Measurements from ENCODE around the gene C5orf22. TPM values are rescaled to one million over a fixed set of nuclear protein-coding genes. Genes with fewer than 3 reads are reported as not detected.

C5orf22 gene
- total and polyA plus RNA-seq, 2 donors (not counting 3 experiments of a cell fraction or from before 2014, with no cell fraction given) = 11.7 to 27.5 TPM

- Histone ChIP-seq H3K9ac (replicated peaks; ENCODE audit: extremely low read depth, insufficient read depth, low read length) (no peak overlapping the region), H3K36me3 (ENCODE audit: control insufficient read depth in 2 of 2, extremely low read depth in 1 of 2, insufficient read depth in 2 of 2, low read length in 2 of 2) (peaks cover 17 to 18% of the 10 kb centered on the region in 2 experiments), H3K27me3 (ENCODE audit: control insufficient read depth in 2 of 2, insufficient read depth in 2 of 2, low read length in 2 of 2) (no peaks in the 10 kb centered on the region), H3K4me2 (ENCODE audit: insufficient read depth, low read length) (no peak overlapping the region), H2AFZ (ENCODE audit: low read depth, low read length) (no peak overlapping the region), H3K27ac (ENCODE audit: insufficient read depth, low read depth, low read length) (no peak overlapping the region), H3K79me2 (ENCODE audit: control insufficient read depth, insufficient read depth, low read length) (peaks cover 22% of the 10 kb centered on the region), H3K9me3 (replicated peaks; ENCODE audit: control insufficient read depth, insufficient read depth, low read length) (no peaks in the 10 kb centered on the region), H3K9me1 (replicated peaks; ENCODE audit: control insufficient read depth, extremely low read depth, insufficient read depth, low read length) (no peaks in the 10 kb centered on the region), H3K4me3 (replicated peaks in 1 of 3; ENCODE audit: insufficient read depth in 1 of 3, low read depth in 1 of 3, low read length in 3 of 3) (no peak overlapping the region), H4K20me1 (replicated peaks; ENCODE audit: control insufficient read depth, extremely low read depth, insufficient read depth, low read length) (no peaks in the 10 kb centered on the region), H3K4me1 (ENCODE audit: control insufficient read depth, extremely low read depth, insufficient read depth, low read length) (peaks cover 7% of the 10 kb centered on the region)
- ChIA-PET CTCF (no interaction called here), POLR2A (no interaction called here)
- dilution Hi-C loops (cut with MboI; ENCODE audit: extremely low pct_ligation_motif_present, low sequenced_read_pairs) = no loop called here
- TF ChIP-seq GATA2 (IDR thresholded peaks at IDR 0.05; ENCODE audit: insufficient read depth, insufficient read length, low read depth, low read length) (no peak), POLR2A (IDR thresholded peaks at IDR 0.05; ENCODE audit: low read depth, low read length) (no peak)
- FAIRE-seq (no peak), DNase-seq (ENCODE audit: low read depth, low spot score) (no peak)
- intact Hi-C loops (cut with micrococcal nuclease) = no loop called here
- no TSS peak for BruUV-seq (replicated peaks)
Measured at GRCh38 chr5:31536873-31537272, 4.8 kb downstream of the C5orf22 start.

GRCh38 chr5:31537349-31537748 is 5.2 kb downstream of the C5orf22 start:
- no peak overlapping the region for H3K27ac ChIP-seq (ENCODE audit: insufficient read depth, low read depth, low read length)
- no peaks in the 10 kb centered on the region for H4K20me1 ChIP-seq (replicated peaks; ENCODE audit: control insufficient read depth, extremely low read depth, insufficient read depth, low read length)
- no peak overlapping the region for H2AFZ ChIP-seq (ENCODE audit: low read depth, low read length)
- no peak overlapping the region for H3K9ac ChIP-seq (replicated peaks; ENCODE audit: extremely low read depth, insufficient read depth, low read length)
- H3K4me3 ChIP-seq (replicated peaks in 1 of 3; ENCODE audit: insufficient read depth in 1 of 3, low read depth in 1 of 3, low read length in 3 of 3) = no peak overlapping the region
- H3K9me3 ChIP-seq (replicated peaks; ENCODE audit: control insufficient read depth, insufficient read depth, low read length) = no peaks in the 10 kb centered on the region
- intact Hi-C loops (cut with micrococcal nuclease) (no loop called here), dilution Hi-C loops (cut with MboI; ENCODE audit: extremely low pct_ligation_motif_present, low sequenced_read_pairs) (no loop called here)
- no peaks in the 10 kb centered on the region for H3K9me1 ChIP-seq (replicated peaks; ENCODE audit: control insufficient read depth, extremely low read depth, insufficient read depth, low read length)
- DNase-seq (ENCODE audit: low read depth, low spot score) = no peak
- H3K27me3 ChIP-seq (ENCODE audit: control insufficient read depth in 2 of 2, insufficient read depth in 2 of 2, low read length in 2 of 2) = no peaks in the 10 kb centered on the region
- no TSS peak for BruUV-seq (replicated peaks)
- H3K4me2 ChIP-seq (ENCODE audit: insufficient read depth, low read length) = no peak overlapping the region
- ChIA-PET CTCF (no interaction called here), POLR2A (no interaction called here)
- H3K4me1 ChIP-seq (ENCODE audit: control insufficient read depth, extremely low read depth, insufficient read depth, low read length) = peaks cover 7% of the 10 kb centered on the region
- no peak for FAIRE-seq
- TF ChIP-seq GATA2 (IDR thresholded peaks at IDR 0.05; ENCODE audit: insufficient read depth, insufficient read length, low read depth, low read length) = no peak
- TF ChIP-seq POLR2A (IDR thresholded peaks at IDR 0.05; ENCODE audit: low read depth, low read length) = no peak
- TF ChIP-seq POLR2AphosphoS5 (IDR thresholded peaks at IDR 0.05; ENCODE audit: insufficient read depth, low read depth, low read length) = no peak
- TF ChIP-seq JUN (IDR thresholded peaks at IDR 0.05; ENCODE audit: borderline replicate concordance, insufficient read depth, insufficient read length, low read depth) = no peak
- TF ChIP-seq, protein P1, sequence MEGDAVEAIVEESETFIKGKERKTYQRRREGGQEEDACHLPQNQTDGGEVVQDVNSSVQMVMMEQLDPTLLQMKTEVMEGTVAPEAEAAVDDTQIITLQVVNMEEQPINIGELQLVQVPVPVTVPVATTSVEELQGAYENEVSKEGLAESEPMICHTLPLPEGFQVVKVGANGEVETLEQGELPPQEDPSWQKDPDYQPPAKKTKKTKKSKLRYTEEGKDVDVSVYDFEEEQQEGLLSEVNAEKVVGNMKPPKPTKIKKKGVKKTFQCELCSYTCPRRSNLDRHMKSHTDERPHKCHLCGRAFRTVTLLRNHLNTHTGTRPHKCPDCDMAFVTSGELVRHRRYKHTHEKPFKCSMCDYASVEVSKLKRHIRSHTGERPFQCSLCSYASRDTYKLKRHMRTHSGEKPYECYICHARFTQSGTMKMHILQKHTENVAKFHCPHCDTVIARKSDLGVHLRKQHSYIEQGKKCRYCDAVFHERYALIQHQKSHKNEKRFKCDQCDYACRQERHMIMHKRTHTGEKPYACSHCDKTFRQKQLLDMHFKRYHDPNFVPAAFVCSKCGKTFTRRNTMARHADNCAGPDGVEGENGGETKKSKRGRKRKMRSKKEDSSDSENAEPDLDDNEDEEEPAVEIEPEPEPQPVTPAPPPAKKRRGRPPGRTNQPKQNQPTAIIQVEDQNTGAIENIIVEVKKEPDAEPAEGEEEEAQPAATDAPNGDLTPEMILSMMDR (IDR thresholded peaks at IDR 0.05; ENCODE audit: extremely low read depth in 1 of 2, insufficient read depth in 1 of 2, low read depth in 1 of 2, low read length in 2 of 2) = no peak
- TF ChIP-seq, protein P2, sequence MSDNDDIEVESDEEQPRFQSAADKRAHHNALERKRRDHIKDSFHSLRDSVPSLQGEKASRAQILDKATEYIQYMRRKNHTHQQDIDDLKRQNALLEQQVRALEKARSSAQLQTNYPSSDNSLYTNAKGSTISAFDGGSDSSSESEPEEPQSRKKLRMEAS (IDR thresholded peaks at IDR 0.05; ENCODE audit: insufficient read depth, insufficient read length) = no peak
- TF ChIP-seq MYC (IDR thresholded peaks at IDR 0.05; ENCODE audit: low read depth, low read length) = no peak
- TF ChIP-seq FOS (IDR thresholded peaks at IDR 0.05; ENCODE audit: borderline replicate concordance, insufficient read depth, low read length) = no peak
- TF ChIP-seq EZH2 (IDR thresholded peaks at IDR 0.05; ENCODE audit: borderline replicate concordance, low read depth, low read length, severe bottlenecking) = no peak
- peaks cover 21% of the 10 kb centered on the region for H3K79me2 ChIP-seq (ENCODE audit: control insufficient read depth, insufficient read depth, low read length)
- peaks cover 17 to 20% of the 10 kb centered on the region in 2 experiments for H3K36me3 ChIP-seq (ENCODE audit: control insufficient read depth in 2 of 2, extremely low read depth in 1 of 2, insufficient read depth in 2 of 2, low read length in 2 of 2)
